Measurements from ENCODE around the gene REEP6. TPM values are rescaled to one million over a fixed set of nuclear protein-coding genes. Genes with fewer than 3 reads are reported as not detected.

Gene REEP6
- total and polyA plus RNA-seq, 2 of the 8 experiments (the other 6 are each of a cell fraction or from before 2014, with no cell fraction given), result 12.6 to 20.7 TPM

- Histone ChIP-seq H4K20me1 (replicated peaks in 1 of 2; ENCODE audit: control insufficient read depth in 1 of 2, insufficient read depth in 2 of 2, low read length in 2 of 2) (peaks cover 0 to 3% of the 10 kb centered on the region in 2 experiments), H3K23me2 (ENCODE audit: low read depth, low read length) (no peaks in the 10 kb centered on the region), H3K27me3 (replicated peaks in 1 of 4; ENCODE audit: control insufficient read depth in 3 of 4, extremely low read depth in 1 of 4, insufficient read depth in 3 of 4, low read length in 3 of 4) (peaks cover 3 to 13% (median 11%) of the 10 kb centered on the region in 4 experiments), H3K9me3 (ENCODE audit: insufficient read depth in 2 of 2, low read depth in 1 of 2, low read length in 1 of 2) (no peaks in the 10 kb centered on the region), H2AK5ac (ENCODE audit: low read depth, low read length) (0 out of 2 replicates have a peak overlapping the region, but pooled peaks have one; percentile 13), H3K4me3 (ENCODE audit: extremely low read depth in 1 of 4, insufficient read depth in 2 of 4, low read depth in 3 of 4, low read length in 4 of 4) (no peak overlapping the region), H2BK15ac (ENCODE audit: low read length) (no peak overlapping the region), H3K36me3 (ENCODE audit: control insufficient read depth in 2 of 4, insufficient read depth in 4 of 4, low read length in 3 of 4) (no peaks in the 10 kb centered on the region), H4K91ac (replicated peaks; ENCODE audit: insufficient read length, low read length) (no peak overlapping the region), H2BK12ac (ENCODE audit: low read depth, low read length) (no peak overlapping the region), H3K23ac (ENCODE audit: insufficient read length) (no peak overlapping the region), H3K79me1 (ENCODE audit: low read depth, low read length) (no peaks in the 10 kb centered on the region), H3K56ac (replicated peaks; ENCODE audit: insufficient read length, low read depth, low read length) (no peak overlapping the region), H2BK5ac (ENCODE audit: low read depth, low read length) (no peak overlapping the region), H3K4ac (replicated peaks; ENCODE audit: insufficient read length, low read depth, low read length) (no peak overlapping the region), H3K9ac (replicated peaks in 1 of 4; ENCODE audit: extremely low read depth in 1 of 4, low read depth in 3 of 4, low read length in 3 of 4) (no peak overlapping the region), H2BK20ac (ENCODE audit: low read length) (no peak overlapping the region), H2AFZ (ENCODE audit: low read length) (no peak overlapping the region), H3K14ac (ENCODE audit: insufficient read length) (no peak overlapping the region), H3K18ac (ENCODE audit: extremely low read depth, low read length) (no peak overlapping the region), H4K5ac (ENCODE audit: insufficient read length, low read depth, low read length) (no peak overlapping the region), H3K4me1 (replicated peaks in 1 of 4; ENCODE audit: control insufficient read depth in 3 of 4, insufficient read depth in 4 of 4, low read length in 3 of 4) (no peaks in the 10 kb centered on the region), H3K4me2 (ENCODE audit: insufficient read depth in 1 of 2, low read depth in 2 of 2, low read length in 2 of 2) (no peak overlapping the region), H3K27ac (ENCODE audit: low read depth, low read length) (no peak overlapping the region), H2BK120ac (replicated peaks; ENCODE audit: low read depth, low read length) (no peak overlapping the region), H4K8ac (ENCODE audit: extremely low read depth, insufficient read depth, low read length) (no peak overlapping the region), H3K79me2 (ENCODE audit: control insufficient read depth in 1 of 2, insufficient read depth in 2 of 2, low read length in 2 of 2) (no peaks in the 10 kb centered on the region)
- WGBS, 2 experiments (ENCODE audit: extremely low coverage in 1 of 2, insufficient coverage in 1 of 2, insufficient read length in 1 of 2, insufficient replicate concordance in 2 of 2, low coverage in 1 of 2, low lambda C conversion rate in 2 of 2, missing lambda C conversion rate in 1 of 2), result 78% methylated on average over 4 of the region's 4 CpGs; no CpG with 5 or more reads in 1 of the 2 experiments
- ChIA-PET CTCF (ENCODE audit: partially characterized antibody) (interaction anchor here (0.7 to 0.9 kb wide), 2 partner anchors 28 to 1757 kb away, joined by 3 read pairs; no protein-coding TSS in a partner anchor), POLR2A (ENCODE audit: partially characterized antibody) (interaction anchor here (0.7 kb wide), 1 partner anchor 655 kb away, joined by 4 read pairs; no protein-coding TSS in a partner anchor)
- DNase-seq (ENCODE audit: low read depth in 1 of 2, low spot score in 2 of 2) (no peak), FAIRE-seq (no peak)
- no peak for TF ChIP-seq RNF2 (IDR thresholded peaks at IDR 0.05; ENCODE audit: borderline replicate concordance, low read depth, low read length, missing control alignments, poor library complexity, severe bottlenecking)
- TF ChIP-seq KDM1A (IDR thresholded peaks at IDR 0.05; ENCODE audit: borderline replicate concordance, low read length), result peak; percentile 43; the same call in 1 of the 2 replicates
- TF ChIP-seq POLR2AphosphoS5 (IDR thresholded peaks at IDR 0.05; ENCODE audit: low read depth, low read length), result no peak
These were observed 27.5 kb downstream of the REEP6 start for GRCh38 chr19:1518471-1518870.

Data from H1 (cell line).